GM21381 (cell line): ENCODE data around the gene VGLL4.

ENCODE experiments used
- ATAC-seq: cut with Tn5 transposase; IDR thresholded peaks from one replicate; pipeline ENCODE4 v1.9.1; 2021; ENCODE audit warnings: mild to moderate bottlenecking, moderate library complexity; ENCODE audit not compliant: unreplicated experiment

Gene VGLL4

GRCh38 chr3:11567516-11568467 lies 75.9 kb downstream of the VGLL4 start:
- no peak for ATAC-seq

GRCh38 chr3:11566916-11567315 lies 76.8 kb downstream of the VGLL4 start:
- no peak for ATAC-seq

GRCh38 chr3:11566478-11566877 lies 77.2 kb downstream of the VGLL4 start:
- no peak for ATAC-seq

GRCh38 chr3:11565932-11566331 lies 77.8 kb downstream of the VGLL4 start:
- ATAC-seq = no peak

- ATAC-seq = no peak
These were observed 78.2 kb downstream of the VGLL4 start for GRCh38 chr3:11565492-11565891.

- no peak for ATAC-seq
These were observed 78.6 kb downstream of the VGLL4 start for GRCh38 chr3:11565072-11565471.

GRCh38 chr3:11564577-11565001 lies 79.1 kb downstream of the VGLL4 start:
- ATAC-seq = no peak

GRCh38 chr3:11563865-11564185 lies 79.9 kb downstream of the VGLL4 start:
- no peak for ATAC-seq

- ATAC-seq = no peak
These were observed 80.4 kb downstream of the VGLL4 start for GRCh38 chr3:11563159-11563864.

GRCh38 chr3:11562277-11562881 lies 81.3 kb downstream of the VGLL4 start:
- no peak for ATAC-seq

- no peak for ATAC-seq
These were observed 83.0 kb downstream of the VGLL4 start for GRCh38 chr3:11560746-11561145.

GRCh38 chr3:11559816-11560633 lies 83.7 kb downstream of the VGLL4 start:
- ATAC-seq = no peak

- no peak for ATAC-seq
These were observed 84.5 kb downstream of the VGLL4 start for GRCh38 chr3:11558918-11559815.

- ATAC-seq = no peak
These were observed 85.3 kb downstream of the VGLL4 start for GRCh38 chr3:11558411-11558903.

- no peak for ATAC-seq
These were observed 85.7 kb downstream of the VGLL4 start for GRCh38 chr3:11558002-11558401.

GRCh38 chr3:11556851-11557644 lies 86.7 kb downstream of the VGLL4 start:
- no peak for ATAC-seq

- no peak for ATAC-seq
These were observed 87.7 kb downstream of the VGLL4 start for GRCh38 chr3:11555881-11556633.

- no peak for ATAC-seq
These were observed 88.4 kb downstream of the VGLL4 start for GRCh38 chr3:11555211-11555782.
